A549 (cell line): Measurements from ENCODE around the gene MYOD1. TPM values are rescaled to one million over a fixed set of nuclear protein-coding genes. Genes with fewer than 3 reads are reported as not detected.

Experiments
- ATAC-seq, 2 experiments: fragments of 200-7000 bp in 1 of 2; fragments of >200 bp in 1 of 2; cut with Nextera tagmentation in 1 of 2; cut with Tn5 transposase in 1 of 2; 3 replicates each; pipeline versions ENCODE4 v1.8.0 to v1.9.1; 2018 to 2020; ENCODE audit warnings: mild to moderate bottlenecking in 1 of 2, moderate library complexity in 1 of 2
- CTCF ChIA-PET: fragments of 300-600 bp; sonication (Branson Sonifier 250); formaldehyde crosslinking; extraction: SDS; loops from one replicate; lab custom pipeline; 2021; ENCODE audit warnings: antibody characterized with exemption, inconsistent platforms; lab: Yijun Ruan, JAX
- POLR2A ChIA-PET: fragments of 350-600 bp; formaldehyde crosslinking; extraction: SDS; loops from one replicate; lab custom pipeline; 2021; ENCODE audit warnings: antibody characterized with exemption, inconsistent platforms; lab: Yijun Ruan, JAX
- DNase-seq, 2 experiments: peaks; one replicate each; pipeline versions ENCODE4 v3.0.0 to v3.0.0-alpha.2; 2011 to 2016; ENCODE audit warnings: low read depth in 1 of 2, low spot score in 1 of 2
- FAIRE-seq: peaks from 2 replicates; lab custom pipeline; 2011; peaks lifted over from hg19 to GRCh38; lab: Jason Lieb, UNC
- H3K27ac ChIP-seq, 2 experiments: fragments of >200 bp; sonication (Bioruptor Twin); formaldehyde crosslinking; 3 replicates each; pipeline ENCODE4 v1.5.1; 2016 to 2017
- H3K4me1 ChIP-seq: fragments of >200 bp; sonication (Bioruptor Twin); formaldehyde crosslinking; 3 replicates; pipeline ENCODE4 v1.6.1; 2016
- H3K4me2 ChIP-seq: fragments of >200 bp; sonication (Bioruptor Twin); formaldehyde crosslinking; 3 replicates; pipeline ENCODE4 v1.6.1; 2016
- H3K4me3 ChIP-seq: fragments of >200 bp; sonication (Bioruptor Twin); formaldehyde crosslinking; 3 replicates; pipeline ENCODE4 v1.5.1; 2016
- H3K9me3 ChIP-seq: fragments of >200 bp; sonication (Bioruptor Twin); formaldehyde crosslinking; 3 replicates; pipeline ENCODE4 v1.6.1; 2016
- BCL3 ChIP-seq: fragments of >200 bp; sonication (Bioruptor Twin); formaldehyde crosslinking; IDR thresholded peaks from 3 replicates; pipeline ENCODE4 v1.6.1; 2016
- CTCF ChIP-seq: fragments of >200 bp; sonication (Bioruptor Twin); formaldehyde crosslinking; IDR thresholded peaks from 3 replicates; pipeline ENCODE4 v1.5.1; 2016
- E2F6 ChIP-seq: IDR thresholded peaks from 2 replicates; pipeline ENCODE4 v1.6.1; 2012; ENCODE audit warnings: low read depth, borderline replicate concordance
- FOSL2 ChIP-seq, 2 experiments: fragments of 450-650 bp in 1 of 2; fragments of >200 bp in 1 of 2; sonication (Bioruptor Twin) in 1 of 2; formaldehyde crosslinking; IDR thresholded peaks; 2 replicates each; pipeline versions ENCODE4 v1.5.0 to v1.6.1; 2016 to 2020; ENCODE audit warnings: mild to moderate bottlenecking in 1 of 2, moderate library complexity in 1 of 2
- HDAC2 ChIP-seq: fragments of 200-600 bp; sonication (generic); IDR thresholded peaks from 2 replicates; pipeline ENCODE4 v1.6.1; 2016
- HMGXB4 ChIP-seq: fragments of 250-450 bp; sonication (Bioruptor Pico); IDR thresholded peaks from 2 replicates; pipeline ENCODE4 v1.5.0; 2021; ENCODE audit warnings: mild to moderate bottlenecking, moderate library complexity, borderline replicate concordance
- KDM1A ChIP-seq: fragments of 200-600 bp; sonication (generic); IDR thresholded peaks from 2 replicates; pipeline ENCODE4 v1.6.1; 2016; ENCODE audit warnings: low read depth, mild to moderate bottlenecking
- KDM5A ChIP-seq: fragments of 200-600 bp; sonication (generic); IDR thresholded peaks from 2 replicates; pipeline ENCODE4 v1.6.1; 2016; ENCODE audit warnings: antibody characterized with exemption, mild to moderate bottlenecking
- MAFK ChIP-seq: fragments of 450-650 bp; IDR thresholded peaks from 2 replicates; pipeline ENCODE4 v1.6.1; 2014; ENCODE audit not compliant: partially characterized antibody
- MAZ ChIP-seq: fragments of 150-350 bp; IDR thresholded peaks from 2 replicates; pipeline ENCODE4 v1.6.1; 2014; ENCODE audit warnings: antibody characterized with exemption, low read depth, low read length, borderline replicate concordance
- MYC ChIP-seq: IDR thresholded peaks from 2 replicates; pipeline ENCODE4 v1.6.1; 2012; ENCODE audit warnings: mild to moderate bottlenecking, inconsistent platforms, low read length, improper control_type of control experiment, borderline replicate concordance
- NFE2L2 ChIP-seq: fragments of 150-350 bp; conservative IDR thresholded peaks from 2 replicates; pipeline ENCODE4 v1.6.1; 2014; ENCODE audit warnings: low read length
- NR3C1 ChIP-seq: fragments of >200 bp; sonication (Bioruptor Twin); formaldehyde crosslinking; IDR thresholded peaks from 3 replicates; pipeline ENCODE4 v1.6.1; 2017
- POLR2AphosphoS2 ChIP-seq: conservative IDR thresholded peaks from 2 replicates; pipeline ENCODE4 v1.6.1; 2012; ENCODE audit warnings: low read length, improper control_type of control experiment, inconsistent platforms
- RCOR1 ChIP-seq: fragments of 150-350 bp; IDR thresholded peaks from 2 replicates; pipeline ENCODE4 v1.6.1; 2014; ENCODE audit warnings: antibody characterized with exemption, low read length, low read depth
- REST ChIP-seq: fragments of 200-600 bp; sonication (generic); IDR thresholded peaks from 2 replicates; pipeline ENCODE4 v1.6.1; 2016; ENCODE audit warnings: antibody characterized with exemption, mild to moderate bottlenecking, moderate library complexity
- SMC3 ChIP-seq: fragments of >200 bp; sonication (Bioruptor Twin); formaldehyde crosslinking; IDR thresholded peaks from 3 replicates; pipeline ENCODE4 v1.6.1; 2018; ENCODE audit warnings: inconsistent platforms
- TP53 ChIP-seq: fragments of 250-450 bp; sonication (Bioruptor Pico); IDR thresholded peaks from 2 replicates; pipeline ENCODE4 v1.5.0; 2021; ENCODE audit warnings: mild to moderate bottlenecking, moderate library complexity
- USF2 ChIP-seq: fragments of 450-650 bp; IDR thresholded peaks from 2 replicates; pipeline ENCODE4 v1.6.1; 2014; ENCODE audit warnings: antibody characterized with exemption
- ZC3H11A ChIP-seq: fragments of 450-650 bp; IDR thresholded peaks from 2 replicates; pipeline ENCODE4 v1.6.1; 2014; ENCODE audit warnings: antibody characterized with exemption, mild to moderate bottlenecking
- ZNF302 ChIP-seq: fragments of 250-450 bp; sonication (Bioruptor Pico); IDR thresholded peaks from 2 replicates; pipeline ENCODE4 v1.9.0; 2021; ENCODE audit warnings: inconsistent platforms, mild to moderate bottlenecking, moderate library complexity
- ZSCAN20 ChIP-seq: fragments of 250-450 bp; sonication (Bioruptor Pico); IDR thresholded peaks from 2 replicates; pipeline ENCODE4 v1.8.0; 2022; ENCODE audit warnings: mild to moderate bottlenecking, moderate library complexity
- WGBS: methylation state at CpG from one replicate; pipeline ENCODE4 v1.1.6; 2017; ENCODE audit errors: missing lambda C conversion rate; 5-methylcytosine and 5-hydroxymethylcytosine counted together
- polyA plus RNA-seq, 4 experiments: library from polyadenylated mRNA; depleted of rRNA in 3 of 4; stranded (reverse); fragments of >200 nt; fragmentation: RNase III in 1 of 4; extraction: RNeasy Plus Mini Kit Qiagen cat#74134 plus additional on column Dnase treatment in 1 of 4; gene quantifications; 2 replicates in 3 of 4; 3 replicates in 1 of 4; pipeline ENCODE4 v1.2.3, GENCODE V29; 2011 to 2017

Gene MYOD1
- polyA plus RNA-seq, 2 of the 4 experiments (the other 2 are of a cell fraction) = not detected

GRCh38 chr11:17768547-17768946 lies 49.2 kb downstream of the MYOD1 start:
- Histone ChIP-seq H3K4me3 (no peak overlapping the region), H3K9me3 (no peaks in the 10 kb centered on the region), H3K4me1 (0 out of 3 replicates have a peak, but pooled peaks cover 4% of the 10 kb centered on the region), H3K4me2 (no peak overlapping the region), H3K27ac (no peak overlapping the region)
- FAIRE-seq = no peak
- WGBS = 72% methylated on average over 6 of the region's 7 CpGs
- TF ChIP-seq HDAC2 (no peak), REST (no peak)
- ChIA-PET CTCF (no interaction called here), POLR2A (no interaction called here)
- no peak for DNase-seq
- no peak for ATAC-seq

GRCh38 chr11:17769218-17769617 lies 49.8 kb downstream of the MYOD1 start:
- Histone ChIP-seq H3K4me3 (no peak overlapping the region), H3K9me3 (no peaks in the 10 kb centered on the region), H3K27ac (no peak overlapping the region), H3K4me2 (no peak overlapping the region), H3K4me1 (0 out of 3 replicates have a peak, but pooled peaks cover 4% of the 10 kb centered on the region)
- POLR2A ChIA-PET = no interaction called here
- TF ChIP-seq MAZ = no peak
- TF ChIP-seq ZC3H11A = no peak
- no peak for TF ChIP-seq NR3C1
- no peak for TF ChIP-seq MYC
- no peak for TF ChIP-seq ZNF302 (CRISPR knock-in tag)
- TF ChIP-seq KDM5A = no peak
- no peak for TF ChIP-seq NFE2L2
- TF ChIP-seq KDM1A = no peak
- no peak for TF ChIP-seq FOSL2 (IDR thresholded peaks at IDR 0.05)
- no peak for TF ChIP-seq FOSL2 (CRISPR knock-in tag; IDR thresholded peaks at IDR 0.05)
- no peak for TF ChIP-seq POLR2AphosphoS2
- no peak for TF ChIP-seq E2F6
- TF ChIP-seq BCL3 = no peak
- TF ChIP-seq USF2 = no peak
- no peak for TF ChIP-seq MAFK
- TF ChIP-seq ZSCAN20 (CRISPR knock-in tag) = no peak
- no peak for TF ChIP-seq CTCF
- no peak for TF ChIP-seq TP53
- no peak for TF ChIP-seq HMGXB4 (CRISPR knock-in tag)
- no peak for TF ChIP-seq SMC3
- no peak for TF ChIP-seq RCOR1
- CTCF ChIA-PET = interaction anchor here (0.9 kb wide), 1 partner anchor 38 kb away, joined by 3 read pairs; no protein-coding TSS in a partner anchor
- FAIRE-seq (no peak), DNase-seq (no peak), ATAC-seq (no peak)
- whole genome bisulfite sequencing = 88% methylated on average over 1 of the region's 1 CpG
